Activated CD4-positive, alpha-beta T cell treated with anti-CD3 and anti-CD28 coated beads for 1 hour (primary cell): ENCODE data around the gene PRR19.
A peak's percentile ranks its signal among the peaks of the same experiment; 100 is the strongest.
"Not testable (repeated sequence)": the region's sequence is repeated elsewhere in the genome, so short reads cannot be mapped to it uniquely, and the experiment has no call there.

Source experiments
- DNase-seq: peaks from one replicate; pipeline ENCODE4 v3.0.0-alpha.2; 2020

PRR19 gene, protein sequence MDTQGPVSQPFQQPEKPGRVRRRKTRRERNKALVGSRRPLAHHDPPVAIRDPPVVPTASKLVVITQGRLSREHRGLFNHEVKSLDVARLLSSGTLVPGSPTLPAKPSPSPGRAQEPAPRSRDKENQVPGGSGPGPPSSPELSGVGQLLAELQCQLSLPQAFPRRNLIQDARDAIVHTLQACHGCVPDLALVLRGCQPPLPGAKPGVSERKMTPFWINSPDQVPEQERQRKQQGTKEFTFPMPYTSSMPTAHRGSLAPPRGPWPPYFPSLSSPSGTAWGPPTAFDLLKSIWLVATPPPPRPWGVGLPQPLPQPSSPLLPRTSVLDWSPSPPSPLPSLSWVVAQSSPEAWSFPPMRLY

DNA sequence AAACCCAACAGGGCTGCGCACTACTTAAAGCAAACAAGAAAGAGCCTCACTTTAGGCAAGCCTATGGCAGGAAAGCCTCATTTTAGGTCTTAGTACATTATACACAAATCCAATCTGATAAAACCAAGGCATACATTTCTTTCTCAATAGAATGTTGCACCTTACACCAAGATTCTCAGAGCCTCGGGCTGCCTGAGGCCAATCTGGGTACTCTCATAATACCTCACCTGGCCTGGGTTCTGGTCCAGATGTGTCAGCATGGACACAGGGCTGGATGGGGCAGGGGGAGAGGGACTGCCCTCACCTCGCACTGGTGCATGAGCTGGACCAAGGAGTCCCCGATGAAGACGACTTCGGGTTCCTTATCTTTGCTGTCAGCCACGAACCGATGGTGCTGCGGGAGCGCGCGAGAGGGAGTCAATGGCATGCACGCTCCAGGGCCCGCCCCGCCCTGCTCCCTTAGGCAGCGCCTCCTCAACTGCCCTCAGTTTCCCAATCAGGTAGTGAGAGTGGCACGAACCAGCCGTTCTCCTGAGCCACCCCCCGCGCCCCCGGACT lies at the start of gene PRR19:
PRR19 (plus strand) TSS at position 487 of the 558 bp plus-strand sequence. CDS start 7,453 bp downstream, outside the sequence.
- DNase-seq, result no peak

DNA sequence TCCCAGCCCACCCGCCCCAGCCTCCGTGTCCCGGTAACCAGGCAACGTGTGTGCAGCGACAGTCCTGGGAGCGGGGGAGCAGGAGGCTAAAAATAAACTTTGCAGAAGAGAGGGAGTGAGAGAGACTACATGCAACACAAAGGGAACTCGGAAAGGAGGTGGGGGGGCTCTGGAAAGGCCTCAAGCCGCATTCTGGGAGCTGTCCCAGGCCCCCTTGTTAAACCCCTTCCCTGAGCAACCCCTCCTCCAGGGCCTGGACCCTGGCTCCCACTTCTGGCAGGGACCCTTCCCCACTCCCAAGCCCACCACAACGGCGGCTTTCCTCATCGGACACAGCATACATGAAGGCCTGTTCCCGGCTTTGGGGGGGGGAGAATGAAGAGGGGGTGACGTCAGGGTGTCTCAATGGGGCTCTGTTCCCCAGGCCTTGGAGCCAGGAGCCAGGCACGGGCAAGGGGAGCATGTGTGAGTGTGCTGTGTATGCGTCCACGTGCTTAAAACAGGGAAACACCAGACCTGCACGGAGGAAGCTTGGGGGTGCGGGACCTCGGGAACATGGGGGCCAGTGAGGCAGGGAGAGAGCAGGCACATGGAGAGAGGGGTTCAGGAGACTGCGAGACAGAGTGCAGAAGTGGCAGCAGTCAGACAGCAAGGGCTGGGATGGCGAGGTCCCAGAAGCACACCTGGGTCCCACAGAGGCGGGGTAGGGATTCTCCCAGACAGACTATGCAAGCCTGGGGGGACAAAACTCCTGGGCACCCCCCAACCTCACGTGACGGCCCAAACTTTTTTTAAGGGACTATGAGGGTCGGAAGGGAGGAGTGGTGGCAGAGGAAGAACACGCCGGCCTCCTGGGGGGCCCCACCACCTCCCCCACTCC lies 49.3 kb upstream of the PRR19 start:
- DNase-seq, result no peak

DNA sequence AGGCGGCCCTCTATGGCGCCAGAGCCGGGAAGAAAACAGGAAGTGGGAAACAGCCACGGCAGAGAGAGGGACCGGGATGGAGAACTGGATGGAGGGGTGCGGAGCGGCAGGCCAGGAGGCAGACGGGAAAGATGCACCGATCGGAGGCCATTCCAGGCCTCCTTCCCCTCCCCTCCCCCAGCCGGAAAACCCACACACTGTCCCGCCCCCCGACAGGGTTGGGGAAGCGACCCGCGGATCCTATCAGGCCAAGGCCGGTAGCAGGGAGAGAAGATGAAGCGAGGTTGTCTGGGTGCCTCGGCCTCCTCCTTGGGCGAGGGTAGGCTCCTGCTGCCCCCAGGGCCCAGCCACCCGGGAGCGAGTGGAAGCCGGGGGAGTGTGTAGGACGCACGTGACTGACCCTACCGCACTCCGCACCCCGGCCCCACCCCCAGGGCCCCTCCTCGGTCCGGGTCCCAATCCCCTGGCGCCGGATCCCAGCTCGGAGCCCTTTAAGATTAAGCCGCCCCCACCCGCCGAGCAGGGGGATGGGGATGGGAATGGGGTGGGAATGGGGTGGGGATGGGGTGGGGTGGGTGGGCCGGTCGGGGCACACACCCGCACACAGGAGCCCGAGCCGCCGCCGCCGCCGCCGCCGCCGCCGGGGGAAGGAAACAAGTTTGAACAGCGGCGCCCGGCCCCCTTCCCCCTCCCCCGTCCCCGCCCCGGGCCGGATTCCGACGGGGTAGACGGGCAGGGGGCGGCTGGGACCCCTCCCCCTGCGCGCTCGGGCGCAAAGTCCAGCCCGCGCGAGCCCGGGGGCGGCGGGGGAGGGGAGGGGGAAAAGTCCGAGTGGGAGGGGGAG lies 48.5 kb upstream of the PRR19 start:
- DNase-seq, result peak; percentile 39

DNA sequence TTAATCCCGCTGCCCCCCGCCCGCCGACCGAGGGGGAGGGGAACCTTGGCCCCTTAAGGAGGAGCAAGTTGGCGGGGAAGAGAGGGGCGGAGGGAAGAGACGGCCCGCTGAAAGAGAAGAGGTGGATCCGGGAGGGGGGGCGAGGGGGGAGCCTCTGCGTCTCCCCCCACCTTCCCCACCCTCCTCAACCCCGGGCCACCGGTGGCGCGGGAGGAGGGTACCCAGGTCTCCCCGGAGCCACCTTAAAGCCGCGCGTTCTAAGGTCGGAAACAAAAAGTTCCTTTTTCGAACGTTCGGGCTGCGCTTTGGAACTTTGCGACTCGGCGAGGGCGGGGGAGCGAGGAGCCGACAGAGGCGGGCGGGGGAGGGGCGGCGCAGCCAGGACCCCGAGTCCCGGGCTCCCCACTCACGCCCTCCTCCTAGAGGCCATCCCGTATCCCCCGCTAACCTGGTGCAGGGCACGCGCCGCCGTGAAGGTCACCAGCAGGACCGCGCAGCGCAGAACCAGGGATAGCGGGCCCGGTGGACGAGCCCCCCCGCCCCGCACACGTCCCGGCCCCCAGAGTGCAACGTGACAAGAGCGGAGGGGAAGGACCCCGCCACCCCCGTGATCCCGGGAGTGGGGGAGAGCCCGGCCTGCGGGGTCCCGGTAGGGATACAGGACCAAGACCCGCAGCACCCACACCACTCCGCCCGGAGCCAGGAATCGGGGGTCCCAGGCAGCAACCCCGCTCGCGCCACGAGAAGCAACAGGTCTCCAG lies 47.7 kb upstream of the PRR19 start:
- DNase-seq, result peak; percentile 70

DNA sequence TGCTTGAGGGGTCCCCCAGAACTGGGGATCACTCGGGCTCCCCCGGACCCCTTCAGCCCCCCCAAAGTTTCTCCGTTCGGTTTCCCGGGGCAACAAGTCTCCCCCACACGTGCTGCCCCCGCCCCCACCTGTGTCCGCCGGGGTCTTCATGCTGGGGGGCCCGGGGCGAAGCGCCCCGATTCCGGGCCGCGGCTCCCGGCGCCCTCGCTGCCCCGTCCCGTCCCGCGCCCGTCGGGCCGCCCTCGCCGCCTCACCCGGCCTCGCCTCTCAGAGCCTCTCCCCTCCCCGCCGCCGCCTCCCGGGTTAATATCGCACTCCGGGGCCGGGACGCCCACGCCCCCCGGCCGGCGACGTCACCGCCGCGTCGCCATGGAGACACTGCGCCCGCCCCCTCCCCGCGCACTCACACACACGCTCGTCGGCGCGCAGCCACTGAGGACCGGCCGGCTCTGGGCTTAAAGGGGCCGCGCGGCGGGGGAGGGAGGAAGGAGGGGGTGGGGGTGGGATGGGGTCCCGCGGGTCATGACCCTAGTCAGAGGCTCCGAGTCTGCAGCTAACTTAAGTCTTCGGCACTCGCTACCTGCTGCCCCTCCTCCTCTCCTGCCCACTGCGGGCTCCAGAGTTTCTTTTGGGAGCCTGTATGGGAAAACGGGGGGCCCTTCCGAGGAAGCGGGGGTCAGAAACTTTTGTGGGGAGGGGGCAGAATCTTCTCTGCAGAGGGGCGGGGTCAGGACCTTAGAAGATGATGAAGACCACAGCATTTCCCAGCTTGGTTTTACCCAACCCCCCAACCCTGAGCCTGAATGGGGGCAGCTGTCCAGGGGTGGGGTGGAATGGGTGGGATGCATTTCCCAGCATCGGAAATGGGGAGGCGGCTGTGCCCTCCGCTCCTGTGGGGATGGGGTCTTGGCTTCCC lies 46.8 kb upstream of the PRR19 start, which contains the start of gene ERF:
ERF (minus strand) TSS at position 279 of the 916 bp plus-strand sequence; CDS start at position 150, 129 bp downstream.
- peak; percentile 93 for DNase-seq

DNA sequence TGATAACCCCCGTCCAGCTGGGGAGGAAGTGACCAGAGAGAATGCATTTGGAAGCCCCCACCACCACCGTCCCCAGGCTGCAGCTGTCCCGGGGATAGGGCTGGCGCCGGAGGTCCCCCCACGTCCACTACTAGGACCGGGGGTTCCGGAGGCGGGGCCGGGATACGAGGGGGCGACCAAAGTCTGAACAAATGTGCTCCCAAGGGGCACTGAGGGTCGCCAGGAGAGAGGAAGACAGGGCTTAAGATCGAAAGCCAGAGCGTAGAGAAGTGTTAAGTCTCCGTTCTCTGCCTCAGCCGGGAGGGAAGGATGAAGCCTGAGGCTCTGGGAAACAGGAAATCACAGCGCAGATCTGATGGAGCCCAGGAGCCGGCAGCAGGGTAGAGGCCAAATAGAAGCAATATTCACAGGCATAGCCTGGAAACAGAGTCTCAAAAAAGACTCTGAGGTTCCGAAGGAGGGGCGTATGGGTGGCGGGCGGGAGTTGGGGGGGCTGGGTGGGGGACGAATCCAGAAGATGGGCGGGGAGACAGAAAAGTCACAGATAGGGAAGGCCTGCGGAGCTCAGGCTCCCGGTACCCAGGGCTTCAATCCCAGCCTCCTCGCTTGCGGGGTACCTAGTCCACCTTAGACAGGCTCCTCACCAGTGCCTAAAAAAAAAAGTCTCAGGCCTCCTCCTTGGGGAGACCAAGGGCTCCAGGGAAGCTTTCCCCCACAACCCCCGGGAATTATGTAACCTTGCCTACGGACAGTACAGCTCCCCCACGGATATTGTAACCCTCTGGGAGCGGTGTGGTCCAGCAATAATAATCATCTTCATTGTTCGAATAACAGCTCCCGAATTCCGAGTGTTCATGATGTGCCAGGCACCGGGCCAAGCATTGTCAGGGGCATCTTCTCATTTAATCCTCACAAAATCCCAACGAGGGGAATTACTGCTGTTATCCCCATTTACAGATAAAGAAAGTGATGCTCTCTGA lies 45.9 kb upstream of the PRR19 start:
- DNase-seq, result no peak

DNA sequence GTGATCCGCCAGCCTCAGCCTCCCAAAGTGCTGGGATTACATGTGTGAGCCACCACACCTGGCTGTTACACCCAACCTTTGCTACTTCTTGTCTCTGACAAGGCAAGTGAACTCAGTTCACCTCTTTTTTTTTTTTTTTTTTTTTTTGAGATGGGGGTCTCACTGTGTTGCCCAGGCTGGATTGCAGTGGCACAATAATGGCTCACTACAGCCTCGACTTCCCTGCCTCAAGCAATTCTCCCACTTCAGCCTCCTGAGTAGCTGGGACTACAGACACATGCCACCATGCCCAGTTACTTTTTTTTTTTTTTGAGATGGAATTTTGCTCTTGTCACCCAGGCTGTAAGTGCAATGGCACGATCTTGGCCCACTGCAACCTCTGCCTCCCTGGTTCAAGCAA lies 44.1 kb upstream of the PRR19 start:
- not testable (repeated sequence) for DNase-seq

DNA sequence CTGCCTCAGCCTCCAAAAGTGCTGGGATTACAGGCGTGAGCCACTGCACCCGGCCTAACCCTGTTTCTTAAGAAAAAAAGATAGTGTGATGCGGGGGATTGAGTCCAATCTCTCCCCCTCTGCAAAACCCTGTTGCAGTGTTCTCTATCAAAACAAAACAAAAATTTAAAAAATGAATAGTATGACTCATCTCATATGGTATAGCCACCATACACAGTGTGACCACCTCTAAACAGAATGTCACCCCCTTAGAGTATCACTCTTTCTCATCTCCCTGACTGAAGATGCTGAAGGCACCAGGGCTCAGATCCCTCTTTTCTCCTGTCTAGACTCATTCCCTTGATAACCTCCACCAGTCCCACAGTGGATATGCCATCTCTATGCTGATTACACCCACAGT lies 40.2 kb upstream of the PRR19 start:
- DNase-seq, result no peak

DNA sequence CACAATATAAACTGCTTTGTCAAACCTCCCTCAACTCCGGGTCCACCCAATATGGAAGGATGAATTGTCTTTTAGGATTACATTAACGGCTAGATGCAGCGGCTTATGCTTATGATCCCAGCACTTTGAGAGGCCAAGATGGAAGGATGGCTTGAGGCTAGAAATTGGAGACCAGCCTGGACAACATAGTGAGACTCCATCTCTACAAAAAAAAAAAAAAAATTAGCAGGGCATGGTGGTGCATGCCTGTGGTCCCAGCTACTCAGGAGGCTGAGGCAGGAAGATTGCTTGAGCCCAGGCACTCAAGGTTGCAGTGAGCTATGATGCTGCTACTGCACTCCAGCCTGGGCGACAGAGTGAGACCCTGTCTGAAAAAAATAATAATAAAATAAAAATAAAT lies 35.8 kb upstream of the PRR19 start:
- not testable (repeated sequence) for DNase-seq

DNA sequence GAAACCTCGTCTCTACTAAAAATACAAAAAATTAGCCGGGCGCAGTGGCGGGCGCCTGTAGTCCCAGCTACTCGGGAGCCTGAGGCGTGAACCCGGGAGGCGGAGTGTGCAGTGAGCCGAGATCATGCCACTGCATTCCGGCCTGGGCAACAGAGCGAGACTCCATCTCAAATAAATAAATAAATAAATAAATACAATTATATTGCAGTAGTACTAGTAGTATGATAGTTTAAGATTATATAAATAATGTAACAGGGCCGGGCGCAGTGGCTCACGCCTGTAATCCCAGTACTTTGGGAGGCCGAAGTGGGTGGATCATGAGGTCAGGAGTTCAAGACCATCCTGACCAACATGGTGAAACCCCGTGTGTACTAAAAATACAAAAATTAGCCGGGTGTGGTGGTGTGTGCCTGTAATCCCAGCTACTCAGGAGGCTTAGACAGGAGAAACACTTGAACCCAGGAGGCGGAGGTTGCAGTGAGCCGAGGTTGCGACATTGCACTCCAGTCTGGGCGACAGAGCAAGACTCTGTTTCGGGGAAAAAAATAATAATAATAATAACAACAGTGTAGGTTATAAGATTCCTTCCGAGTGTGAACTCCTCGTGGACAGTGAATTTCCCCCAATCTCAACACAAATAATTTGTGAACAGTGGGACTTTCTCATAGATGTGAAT lies 34.9 kb upstream of the PRR19 start:
- not testable (repeated sequence) for DNase-seq

DNA sequence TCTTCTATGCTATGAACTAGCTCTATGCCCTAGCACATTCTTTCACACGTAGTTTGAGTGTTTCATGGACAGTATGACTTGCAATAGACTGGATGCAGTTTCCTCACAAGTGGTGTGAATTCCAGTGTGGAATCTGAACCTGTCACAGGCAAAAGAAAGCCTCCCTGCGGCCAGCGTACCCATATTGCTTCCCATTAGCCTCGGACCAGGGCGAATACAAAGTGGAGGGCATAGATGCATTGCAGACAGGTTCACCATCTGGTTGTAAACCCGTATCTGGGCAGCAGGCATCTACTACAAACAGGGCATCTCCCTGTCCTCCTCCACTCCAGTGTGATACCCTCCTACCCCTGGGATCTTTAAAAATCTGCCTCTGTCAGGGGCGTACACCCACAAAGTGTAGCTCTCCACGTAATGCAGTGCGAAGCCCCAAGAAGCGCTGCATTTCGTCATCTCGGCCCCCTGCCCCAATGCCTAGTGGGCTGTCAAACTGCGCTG lies 34.2 kb upstream of the PRR19 start:
- DNase-seq, result no peak

DNA sequence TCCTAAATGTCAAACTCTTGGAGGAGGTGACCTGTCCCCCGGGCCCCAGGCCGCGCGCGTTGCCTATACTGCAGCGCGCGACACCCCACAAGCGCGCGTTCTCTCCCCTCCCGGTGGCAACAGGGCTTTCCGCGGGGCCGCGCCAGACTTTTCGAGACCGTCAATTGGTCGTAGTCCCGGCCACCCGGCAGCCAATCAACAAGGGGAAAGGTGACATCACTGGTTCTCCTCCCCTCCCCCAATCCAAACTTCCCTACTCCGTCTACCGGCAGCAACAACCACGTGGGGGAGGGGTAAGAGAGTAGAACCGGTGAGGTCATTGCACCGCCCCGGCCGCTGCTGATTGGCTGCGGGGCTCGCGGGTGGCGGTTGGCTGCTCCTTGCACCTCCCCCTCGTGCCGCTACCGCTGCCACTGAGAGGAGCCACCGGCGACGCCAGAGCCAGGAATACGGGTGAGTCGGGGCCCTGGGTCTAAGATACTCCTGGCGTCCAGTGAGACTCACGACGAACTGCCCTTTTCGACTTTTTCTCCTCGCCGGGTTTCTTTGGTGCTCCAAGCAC lies 33.7 kb upstream of the PRR19 start:
- peak; percentile 96 for DNase-seq

DNA sequence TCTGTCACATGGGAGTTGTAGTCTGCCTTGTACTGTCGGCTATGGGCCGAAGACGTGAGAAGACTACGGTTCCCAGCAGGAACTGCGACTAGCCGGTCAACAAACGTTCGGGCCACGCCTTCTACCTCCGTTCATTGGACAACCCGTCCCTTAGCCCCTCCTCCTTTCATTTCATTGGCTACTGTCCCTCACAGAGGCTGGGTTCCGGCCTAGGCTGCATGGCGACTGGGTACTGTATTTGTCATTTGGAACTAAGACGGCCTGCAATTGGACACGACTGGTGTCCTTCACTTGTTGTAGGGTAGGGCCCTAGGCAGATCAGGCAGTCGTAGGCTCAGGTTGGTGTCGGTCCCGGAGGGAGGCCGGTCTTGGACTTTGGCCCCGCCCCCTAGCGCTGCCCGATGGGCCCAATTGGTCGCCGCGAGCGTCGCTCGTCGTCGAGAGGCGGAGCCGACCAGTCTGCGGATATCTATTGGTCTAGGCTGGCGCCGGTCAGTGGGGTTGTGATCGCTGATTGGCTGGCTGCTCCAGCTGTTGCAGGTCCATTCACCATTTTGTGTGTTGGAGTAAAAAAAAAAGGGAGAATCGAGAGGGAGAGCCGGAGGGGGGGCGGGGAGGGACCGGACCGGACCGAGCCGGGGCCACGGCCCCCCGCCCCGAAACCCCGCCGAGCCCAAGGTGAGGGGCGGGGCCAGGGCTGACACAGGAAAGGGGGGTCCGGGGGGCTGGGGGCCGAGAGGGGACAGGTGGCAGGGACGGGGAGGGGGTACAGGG lies 33.0 kb upstream of the PRR19 start, which contains the start of gene CIC:
CIC (plus strand) TSS at position 549 of the 774 bp plus-strand sequence. CDS start 2,532 bp downstream, outside the sequence.
- DNase-seq, result peak; percentile 99

DNA sequence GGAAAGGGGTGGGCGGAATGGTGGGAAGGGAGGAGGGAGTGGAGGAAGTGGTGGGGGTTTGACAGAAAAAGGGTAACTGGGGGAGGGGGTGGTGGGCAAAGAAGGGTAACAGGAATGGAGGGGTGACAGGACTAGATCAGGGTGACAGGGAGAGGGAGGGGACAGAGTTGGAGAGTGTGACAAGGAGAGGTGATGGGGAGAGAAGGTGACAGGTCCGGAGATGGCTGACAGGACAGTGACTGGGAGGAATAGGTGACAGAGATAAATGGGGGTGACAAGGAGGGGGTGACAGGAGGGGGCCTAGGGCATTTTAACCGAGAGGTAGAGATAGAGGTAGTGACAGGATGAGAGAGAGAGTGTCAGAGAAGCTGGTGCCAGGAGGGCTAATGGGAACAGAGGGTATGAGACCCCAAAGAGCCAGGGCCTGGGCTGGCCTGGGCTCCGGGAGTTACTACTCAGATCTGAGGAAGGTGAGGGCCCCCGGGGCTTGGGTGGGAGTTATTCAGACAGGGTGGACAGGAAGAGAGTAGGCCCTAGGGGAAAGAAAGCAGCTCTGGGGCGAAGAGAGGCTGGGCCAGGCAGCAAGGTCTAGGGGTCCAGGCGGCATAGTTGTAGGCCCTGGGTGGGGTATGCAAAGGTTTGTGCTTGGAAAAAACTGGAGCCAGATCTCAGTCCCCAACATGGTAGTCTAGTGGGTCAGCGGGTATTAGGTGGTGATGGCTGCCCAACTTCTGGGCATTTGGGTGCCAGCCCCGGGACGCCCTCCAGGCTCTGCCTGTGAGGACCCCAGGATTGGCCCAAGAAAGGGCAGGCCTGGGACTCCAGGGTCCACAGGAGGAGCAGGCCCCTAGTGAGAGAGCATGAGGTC lies 32.2 kb upstream of the PRR19 start:
- DNase-seq, result no peak

DNA sequence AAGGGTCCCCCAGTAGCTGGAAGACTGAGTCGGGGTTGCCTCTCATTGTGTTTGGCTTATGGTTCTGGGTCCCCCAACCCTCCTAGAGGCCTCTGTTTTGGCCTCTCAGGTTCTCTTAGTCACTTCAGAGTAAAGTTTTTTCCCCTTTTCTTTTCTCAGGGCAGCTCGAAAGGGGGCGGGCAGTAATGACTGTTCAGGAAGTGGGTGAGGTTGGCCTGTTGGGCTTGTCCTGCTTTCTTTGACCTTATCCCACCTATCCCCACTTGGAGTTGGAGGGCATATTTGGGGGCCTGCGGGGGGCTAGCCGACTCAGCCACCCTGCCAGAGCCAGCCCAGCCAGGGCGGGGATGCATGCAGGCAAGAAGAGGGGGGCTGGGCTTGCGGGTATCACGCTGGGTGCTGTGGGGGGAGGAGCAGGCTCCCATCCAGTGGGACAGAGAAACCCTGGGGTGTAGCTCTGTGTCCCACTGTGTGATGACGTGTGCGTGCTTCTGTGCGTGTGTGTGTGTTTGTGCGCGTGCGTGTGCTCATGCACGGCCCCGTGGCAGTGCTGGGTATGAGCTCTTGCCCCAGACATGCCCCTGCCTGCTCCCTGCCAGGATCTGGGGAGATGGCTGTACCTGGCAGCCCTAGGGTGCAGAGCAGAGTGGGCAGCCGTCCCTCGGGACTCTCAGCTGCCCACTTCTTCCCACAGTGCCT lies 31.4 kb upstream of the PRR19 start:
- DNase-seq, result peak; percentile 33

DNA sequence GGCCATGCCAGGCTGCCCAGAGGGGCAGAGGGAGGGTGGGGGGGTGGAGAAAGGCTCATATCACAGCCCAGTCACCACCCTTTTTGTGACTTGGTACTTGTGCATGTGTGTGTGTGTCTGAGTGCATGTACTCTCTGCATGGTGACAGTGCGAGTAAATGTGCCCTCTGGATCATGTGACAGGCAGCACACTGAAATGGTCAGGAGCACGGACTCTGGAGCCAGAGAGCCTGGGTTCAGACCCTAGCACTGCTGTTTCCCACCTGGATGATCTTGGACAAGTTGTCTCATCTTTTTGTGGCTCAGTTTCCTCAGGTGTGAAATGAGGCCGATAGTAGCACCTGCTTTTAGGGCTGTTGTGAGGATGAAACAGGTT lies 30.9 kb upstream of the PRR19 start:
- no peak for DNase-seq
